ENCODE data around the gene RCVRN.

The RCVRN gene

GRCh38 chr17:9898812-9899211 lies 6.3 kb downstream of the RCVRN start:
- DNase-seq (ENCODE audit: low spot score), result no peak

- no peak for DNase-seq (ENCODE audit: low spot score)
These were observed 7.6 kb downstream of the RCVRN start for GRCh38 chr17:9897372-9897968.

- no peak for DNase-seq (ENCODE audit: low spot score)
These were observed 9.1 kb downstream of the RCVRN start for GRCh38 chr17:9895923-9896322.

- no peak for DNase-seq (ENCODE audit: low spot score)
These were observed 10.8 kb downstream of the RCVRN start for GRCh38 chr17:9894231-9894630.

GRCh38 chr17:9893411-9894012 lies 11.6 kb downstream of the RCVRN start:
- peak; percentile 15 for DNase-seq (ENCODE audit: low spot score)

GRCh38 chr17:9890124-9890523 lies 14.9 kb downstream of the RCVRN start:
- peak; percentile 38 for DNase-seq (ENCODE audit: low spot score)

GRCh38 chr17:9887508-9887907 lies 17.6 kb downstream of the RCVRN start:
- peak; percentile 42 for DNase-seq (ENCODE audit: low spot score)

- no peak for DNase-seq (ENCODE audit: low spot score)
These were observed 18.7 kb downstream of the RCVRN start for GRCh38 chr17:9886141-9886930.

- no peak for DNase-seq (ENCODE audit: low spot score)
These were observed 21.6 kb downstream of the RCVRN start for GRCh38 chr17:9883451-9883850.

GRCh38 chr17:9880582-9880999 lies 24.5 kb downstream of the RCVRN start:
- DNase-seq (ENCODE audit: low spot score), result peak; percentile 75

- DNase-seq (ENCODE audit: low spot score), result no peak
These were observed 26.1 kb downstream of the RCVRN start for GRCh38 chr17:9878786-9879525.

- no peak for DNase-seq (ENCODE audit: low spot score)
These were observed 26.7 kb downstream of the RCVRN start for GRCh38 chr17:9878356-9878755.

- DNase-seq (ENCODE audit: low spot score), result peak; percentile 91
These were observed 29.6 kb downstream of the RCVRN start for GRCh38 chr17:9875441-9875840.

- DNase-seq (ENCODE audit: low spot score), result no peak
These were observed 30.3 kb downstream of the RCVRN start for GRCh38 chr17:9874722-9875121.

GRCh38 chr17:9872852-9873251 lies 32.2 kb downstream of the RCVRN start:
- DNase-seq (ENCODE audit: low spot score), result peak; percentile 49

- no peak for DNase-seq (ENCODE audit: low spot score)
These were observed 36.5 kb downstream of the RCVRN start for GRCh38 chr17:9868552-9868951.

- DNase-seq (ENCODE audit: low spot score), result no peak
These were observed 39.5 kb downstream of the RCVRN start for GRCh38 chr17:9865586-9865985.

- no peak for DNase-seq (ENCODE audit: low spot score)
These were observed 42.1 kb downstream of the RCVRN start for GRCh38 chr17:9862949-9863348.

GRCh38 chr17:9862220-9862619 lies 42.9 kb downstream of the RCVRN start:
- no peak for DNase-seq (ENCODE audit: low spot score)

GRCh38 chr17:9860851-9861250 lies 44.2 kb downstream of the RCVRN start:
- DNase-seq (ENCODE audit: low spot score), result no peak

GRCh38 chr17:9859781-9860180 lies 45.3 kb downstream of the RCVRN start:
- DNase-seq (ENCODE audit: low spot score), result no peak

GRCh38 chr17:9855036-9855435 lies 50.0 kb downstream of the RCVRN start:
- no peak for DNase-seq (ENCODE audit: low spot score)

- DNase-seq (ENCODE audit: low spot score), result no peak
These were observed 50.8 kb downstream of the RCVRN start for GRCh38 chr17:9854255-9854654.

Measured in LoVo (cell line).